Progenitor cell of endocrine pancreas (in vitro differentiated cells): Measurements from ENCODE around the gene NDUFC1. TPM values are rescaled to one million over a fixed set of nuclear protein-coding genes. Genes with fewer than 3 reads are reported as not detected.

Experiments
- DNase-seq: peaks from one replicate; pipeline ENCODE4 v3.0.0; 2021; ENCODE audit warnings: low spot score; ENCODE audit not compliant: unreplicated experiment
- H3K27ac Mint-ChIP-seq: 2 replicates; pipeline ENCODE4 v1.8.0; 2021; ENCODE audit warnings: mild to moderate bottlenecking, moderate library complexity, mixed read lengths
- H3K27me3 Mint-ChIP-seq: 2 replicates; pipeline ENCODE4 v1.8.0; 2021; ENCODE audit warnings: mixed read lengths
- H3K36me3 Mint-ChIP-seq: 2 replicates; pipeline ENCODE4 v1.8.0; 2022; ENCODE audit warnings: mixed read lengths; ENCODE audit not compliant: insufficient read depth
- H3K4me1 Mint-ChIP-seq: 2 replicates; pipeline ENCODE4 v1.8.0; 2021; ENCODE audit warnings: low read depth, mixed read lengths
- H3K4me3 Mint-ChIP-seq: 2 replicates; pipeline ENCODE4 v1.8.0; 2021; ENCODE audit warnings: low read depth, mild to moderate bottlenecking, moderate library complexity, mixed read lengths
- H3K9me3 Mint-ChIP-seq: 2 replicates; pipeline ENCODE4 v1.8.0; 2021; ENCODE audit warnings: low read depth, mixed read lengths
- total RNA-seq: library from RNA; stranded (reverse); gene quantifications from 2 replicates; pipeline ENCODE4 v1.2.1, GENCODE V29; 2021
- TF ChIP-seq, protein P1 (sequence below): fragments of 200-600 bp; sonication (generic); IDR thresholded peaks from one replicate; pipeline ENCODE4 v1.5.0; 2021; ENCODE audit warnings: antibody characterized with exemption, mild to moderate bottlenecking; ENCODE audit not compliant: unreplicated experiment

NDUFC1 gene
- total RNA-seq, 1 donor from 2014 or later: 52.0 TPM

DNA sequence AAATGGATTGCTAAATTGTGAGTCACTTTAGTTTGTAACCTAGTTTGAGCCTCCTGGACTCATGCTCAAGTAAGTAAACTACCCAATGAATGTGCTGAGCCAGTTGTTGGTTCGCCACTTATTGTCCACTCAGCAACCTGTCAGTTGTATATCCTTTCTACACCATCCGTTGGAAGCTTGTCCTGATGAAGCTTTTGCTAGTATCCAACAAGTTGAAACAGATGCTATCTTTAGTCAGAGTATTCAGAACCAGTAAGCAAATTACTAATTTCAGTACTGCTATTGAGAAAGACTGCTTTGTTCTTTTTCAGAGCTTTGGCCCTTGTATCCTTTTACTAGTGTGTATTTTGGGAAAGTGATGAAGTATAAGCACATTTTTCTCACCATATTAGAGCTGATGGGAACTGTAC lies 5.3 kb downstream of the NDUFC1 start:
- H3K4me1 Mint-ChIP-seq: peaks cover 20% of the 10 kb centered on the region
- H3K27ac Mint-ChIP-seq: no peak overlapping the region
- no peak overlapping the region for H3K4me3 Mint-ChIP-seq
- TF ChIP-seq, protein P1, sequence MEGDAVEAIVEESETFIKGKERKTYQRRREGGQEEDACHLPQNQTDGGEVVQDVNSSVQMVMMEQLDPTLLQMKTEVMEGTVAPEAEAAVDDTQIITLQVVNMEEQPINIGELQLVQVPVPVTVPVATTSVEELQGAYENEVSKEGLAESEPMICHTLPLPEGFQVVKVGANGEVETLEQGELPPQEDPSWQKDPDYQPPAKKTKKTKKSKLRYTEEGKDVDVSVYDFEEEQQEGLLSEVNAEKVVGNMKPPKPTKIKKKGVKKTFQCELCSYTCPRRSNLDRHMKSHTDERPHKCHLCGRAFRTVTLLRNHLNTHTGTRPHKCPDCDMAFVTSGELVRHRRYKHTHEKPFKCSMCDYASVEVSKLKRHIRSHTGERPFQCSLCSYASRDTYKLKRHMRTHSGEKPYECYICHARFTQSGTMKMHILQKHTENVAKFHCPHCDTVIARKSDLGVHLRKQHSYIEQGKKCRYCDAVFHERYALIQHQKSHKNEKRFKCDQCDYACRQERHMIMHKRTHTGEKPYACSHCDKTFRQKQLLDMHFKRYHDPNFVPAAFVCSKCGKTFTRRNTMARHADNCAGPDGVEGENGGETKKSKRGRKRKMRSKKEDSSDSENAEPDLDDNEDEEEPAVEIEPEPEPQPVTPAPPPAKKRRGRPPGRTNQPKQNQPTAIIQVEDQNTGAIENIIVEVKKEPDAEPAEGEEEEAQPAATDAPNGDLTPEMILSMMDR: no peak
- no peaks in the 10 kb centered on the region for H3K9me3 Mint-ChIP-seq
- DNase-seq: no peak
- no peaks in the 10 kb centered on the region for H3K27me3 Mint-ChIP-seq
- peaks cover 7% of the 10 kb centered on the region for H3K36me3 Mint-ChIP-seq

DNA sequence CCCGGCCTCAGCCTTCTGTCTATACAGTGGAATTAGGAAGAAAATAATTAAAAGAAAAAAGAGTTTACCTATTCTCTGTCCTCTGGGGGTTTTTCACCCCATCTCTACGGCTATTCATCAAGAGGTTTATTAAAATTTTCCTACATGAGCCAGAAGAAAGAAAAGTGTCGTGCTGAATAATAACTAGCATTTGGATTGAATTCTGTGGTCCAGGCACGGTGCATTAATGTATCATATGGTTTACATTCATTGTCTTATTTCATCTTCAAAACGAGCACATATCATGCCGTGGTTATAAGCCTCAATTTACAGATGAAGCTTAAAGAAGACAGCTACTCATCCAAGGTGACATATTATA lies 6.4 kb downstream of the NDUFC1 start:
- Mint-ChIP-seq H3K9me3 (no peaks in the 10 kb centered on the region), H3K36me3 (peaks cover 8% of the 10 kb centered on the region), H3K27ac (peak overlapping the region; percentile 99), H3K27me3 (no peaks in the 10 kb centered on the region), H3K4me3 (peak overlapping the region; percentile 99), H3K4me1 (peaks cover 20% of the 10 kb centered on the region)
- DNase-seq: no peak
- TF ChIP-seq, protein P1: no peak

DNA sequence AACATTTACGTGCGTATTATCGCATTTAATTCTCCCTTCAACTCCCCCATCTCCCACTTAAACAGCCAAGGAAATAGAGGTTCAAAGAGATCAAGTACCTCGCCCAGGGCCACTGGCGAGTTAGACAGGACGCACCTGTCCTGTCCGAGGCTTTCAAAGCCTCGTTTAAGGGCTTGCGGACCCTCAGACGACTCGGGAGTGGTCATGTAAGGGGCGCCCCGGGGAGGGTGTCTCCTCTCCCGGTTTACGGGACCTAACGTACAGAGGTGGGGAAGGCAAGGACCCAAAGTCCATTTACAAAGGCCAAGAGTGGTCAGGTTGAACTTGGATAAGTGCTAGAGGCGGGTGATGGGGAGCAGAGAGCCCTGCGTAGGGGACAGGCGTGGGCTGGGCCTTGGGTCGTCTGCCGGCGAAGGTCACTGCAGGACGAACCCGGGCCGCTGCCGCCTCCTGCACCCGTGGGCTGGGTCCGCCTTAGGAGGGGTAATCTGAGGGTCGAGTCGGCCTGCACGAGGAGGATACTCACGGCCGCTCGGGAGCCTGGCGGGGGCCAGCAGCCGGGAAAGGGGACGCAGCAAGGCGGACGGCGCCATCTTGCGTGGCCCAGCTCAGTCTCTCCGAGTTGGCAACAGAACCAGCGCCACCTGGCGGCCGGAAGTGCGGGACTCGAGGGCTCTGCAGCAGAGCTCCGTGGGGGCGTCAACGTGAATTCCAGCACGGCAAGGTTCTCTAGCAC lies 6.9 kb downstream of the NDUFC1 start:
- peak; percentile 98 for DNase-seq
- Mint-ChIP-seq H3K27ac (peak overlapping the region; percentile 99), H3K36me3 (peaks cover 9% of the 10 kb centered on the region), H3K27me3 (no peaks in the 10 kb centered on the region), H3K9me3 (no peaks in the 10 kb centered on the region), H3K4me3 (peak overlapping the region; percentile 99), H3K4me1 (peaks cover 16% of the 10 kb centered on the region)
- TF ChIP-seq, protein P1: peak; percentile 98

DNA sequence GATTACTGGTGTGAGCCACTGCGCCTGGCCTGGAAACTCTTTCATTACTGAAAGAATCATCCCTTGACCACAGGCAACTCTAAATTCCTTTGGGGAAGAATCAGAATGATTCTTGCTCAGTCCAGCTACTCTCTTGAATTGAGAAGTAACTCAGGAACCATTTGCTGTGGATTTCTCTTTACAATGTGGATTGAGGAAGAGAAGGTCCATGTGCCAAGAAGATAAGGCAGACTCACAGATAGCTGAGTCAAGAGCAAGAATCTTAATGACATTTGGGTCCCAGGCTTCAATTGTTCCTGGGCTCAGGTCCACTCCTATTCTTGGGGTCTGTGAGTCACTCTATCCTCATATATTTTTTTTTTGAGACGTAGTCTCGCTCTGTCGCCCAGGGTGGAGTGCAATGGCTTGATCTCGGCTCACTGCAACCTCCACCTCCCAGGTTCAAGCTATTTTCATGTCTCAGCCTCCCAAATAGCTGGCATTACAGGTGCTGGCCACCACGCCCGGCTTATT lies 16.0 kb downstream of the NDUFC1 start:
- H3K9me3 Mint-ChIP-seq: peaks cover 4% of the 10 kb centered on the region
- no peak overlapping the region for H3K4me3 Mint-ChIP-seq
- H3K27ac Mint-ChIP-seq: no peak overlapping the region
- no peak for DNase-seq
- no peaks in the 10 kb centered on the region for H3K4me1 Mint-ChIP-seq
- H3K27me3 Mint-ChIP-seq: peaks cover 8% of the 10 kb centered on the region
- TF ChIP-seq, protein P1: no peak
- peaks cover 10% of the 10 kb centered on the region for H3K36me3 Mint-ChIP-seq

DNA sequence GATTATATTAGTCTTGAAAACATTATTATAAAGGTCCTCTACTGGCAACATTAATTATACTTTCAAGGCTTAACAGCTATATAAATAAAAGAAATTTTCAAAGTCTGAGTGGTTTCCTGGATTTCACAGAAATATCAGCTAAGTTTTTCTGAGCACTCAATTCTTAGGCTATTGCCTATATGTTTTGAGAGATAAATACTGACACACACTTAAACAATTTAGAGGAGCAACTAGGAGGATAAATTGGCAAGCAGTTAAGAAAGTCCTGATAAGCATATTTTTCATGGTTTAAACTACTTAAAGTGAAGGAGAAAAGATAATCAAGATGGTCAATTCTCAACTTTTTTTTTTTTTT lies 19.6 kb downstream of the NDUFC1 start:
- no peak overlapping the region for H3K27ac Mint-ChIP-seq
- peaks cover 42% of the 10 kb centered on the region for H3K27me3 Mint-ChIP-seq
- DNase-seq: no peak
- TF ChIP-seq, protein P1: no peak
- no peak overlapping the region for H3K4me3 Mint-ChIP-seq
- peaks cover 3% of the 10 kb centered on the region for H3K4me1 Mint-ChIP-seq
- H3K9me3 Mint-ChIP-seq: peaks cover 4% of the 10 kb centered on the region
- H3K36me3 Mint-ChIP-seq: peaks cover 4% of the 10 kb centered on the region
